GM21825 (cell line): ENCODE data around the gene RIPK3.

Experiments
- ATAC-seq: cut with Tn5 transposase; IDR thresholded peaks from one replicate; pipeline ENCODE4 v1.9.1; 2021; ENCODE audit warnings: mild to moderate bottlenecking, moderate library complexity; ENCODE audit not compliant: unreplicated experiment

RIPK3 gene

DNA sequence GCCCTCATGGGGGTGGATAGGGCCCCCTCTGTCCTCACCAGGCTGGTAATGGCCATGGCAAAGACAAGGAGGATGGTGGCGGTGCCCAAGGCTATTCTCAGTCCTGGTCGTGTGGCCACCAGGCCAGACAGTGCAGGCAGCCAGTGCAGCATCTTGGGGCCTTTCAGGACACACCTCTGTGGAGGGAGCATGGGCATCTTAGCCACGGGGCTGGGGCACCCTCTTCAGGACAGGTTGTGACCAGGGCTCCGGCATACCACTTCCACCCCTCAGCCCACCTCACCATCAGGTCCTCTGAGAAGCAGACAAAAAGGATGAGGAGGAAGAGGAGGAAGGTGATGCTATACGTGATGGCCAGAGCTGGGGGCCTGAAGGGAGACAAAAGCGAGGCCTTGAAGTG, 15.8 kb downstream of the RIPK3 start:
- ATAC-seq = no peak

DNA sequence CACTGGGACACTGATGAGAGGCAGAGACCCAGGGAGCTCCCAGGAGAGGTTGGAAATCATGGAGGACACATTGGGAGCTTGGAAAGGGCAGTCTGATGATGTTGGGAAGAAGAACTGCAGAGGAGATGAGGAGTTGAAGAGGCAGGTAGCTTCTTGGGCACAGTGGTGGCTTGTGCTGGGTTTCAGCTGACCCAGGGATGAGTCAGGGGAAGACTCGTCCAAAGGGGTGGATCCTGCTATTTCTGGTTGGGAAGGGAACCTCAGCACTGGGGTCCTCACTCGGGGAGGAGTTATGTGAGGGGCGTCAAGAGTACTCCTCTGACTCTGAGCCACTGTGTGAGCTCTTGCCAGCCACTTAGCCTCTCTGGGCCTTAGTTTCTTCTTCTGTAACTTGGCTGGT, 16.4 kb downstream of the RIPK3 start:
- no peak for ATAC-seq

DNA sequence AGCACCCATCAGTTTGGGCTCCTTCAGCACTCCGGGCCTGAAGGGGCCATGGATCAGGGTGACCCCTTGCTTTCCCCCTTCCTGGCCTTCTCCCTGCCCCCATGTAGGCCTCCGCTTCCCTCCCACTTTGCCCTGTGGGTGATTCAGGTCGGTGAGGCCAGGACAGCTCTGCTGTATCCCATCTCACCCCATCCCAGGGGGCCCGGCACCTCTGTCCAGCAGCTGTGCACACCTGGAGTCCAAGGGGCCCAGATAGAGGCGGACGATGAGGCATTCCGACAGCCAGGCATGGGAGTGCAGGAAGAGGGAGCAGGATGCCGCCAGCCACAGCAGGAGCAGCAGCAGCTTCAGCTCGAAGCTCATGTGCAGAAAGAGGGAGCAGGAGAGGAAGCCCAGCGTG, 17.1 kb downstream of the RIPK3 start:
- ATAC-seq = no peak

DNA sequence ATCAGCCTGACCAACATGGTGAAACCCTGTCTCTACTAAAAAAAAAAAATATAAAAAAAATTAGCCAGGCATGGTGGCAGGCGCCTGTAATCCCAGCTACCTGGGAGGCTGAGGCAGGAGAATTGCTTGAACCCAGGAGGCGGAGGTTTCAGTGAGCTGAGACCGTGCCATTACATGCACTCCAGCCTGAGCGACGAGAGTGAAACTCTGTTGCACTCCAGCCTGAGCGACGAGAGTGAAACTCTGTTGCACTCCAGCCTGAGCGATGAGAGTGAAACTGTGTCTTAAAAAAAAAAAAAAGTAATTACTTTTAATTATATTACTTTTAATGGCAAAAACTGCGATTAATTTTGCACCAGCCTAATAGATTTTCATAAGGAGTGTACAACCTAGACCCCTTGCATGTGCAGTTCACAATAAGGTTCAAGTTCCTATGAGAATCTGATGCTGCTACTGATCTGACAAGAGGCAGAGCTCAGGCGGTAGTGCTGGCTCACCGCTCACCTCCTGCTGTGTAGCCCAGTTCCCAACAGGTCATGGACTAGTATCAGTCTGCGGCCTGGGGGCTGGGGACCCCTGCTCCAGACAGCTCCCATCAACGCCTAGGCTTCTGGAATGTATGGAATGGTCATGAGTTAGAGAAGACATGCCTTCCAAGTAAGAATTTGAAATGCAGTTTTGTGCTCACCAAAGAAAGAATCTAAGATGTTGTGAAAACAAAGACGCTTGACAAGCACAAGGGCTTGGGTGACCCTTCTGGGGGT, 18.4 kb downstream of the RIPK3 start:
- no peak for ATAC-seq

- no peak for ATAC-seq
These were observed 22.5 kb downstream of the RIPK3 start for GRCh38 chr14:24317141-24317928.

- ATAC-seq = no peak
These were observed 23.2 kb downstream of the RIPK3 start for GRCh38 chr14:24316597-24316950.

- ATAC-seq = no peak
These were observed 23.8 kb downstream of the RIPK3 start for GRCh38 chr14:24315807-24316596.

- no peak for ATAC-seq
These were observed 24.5 kb downstream of the RIPK3 start for GRCh38 chr14:24315243-24315806.

DNA sequence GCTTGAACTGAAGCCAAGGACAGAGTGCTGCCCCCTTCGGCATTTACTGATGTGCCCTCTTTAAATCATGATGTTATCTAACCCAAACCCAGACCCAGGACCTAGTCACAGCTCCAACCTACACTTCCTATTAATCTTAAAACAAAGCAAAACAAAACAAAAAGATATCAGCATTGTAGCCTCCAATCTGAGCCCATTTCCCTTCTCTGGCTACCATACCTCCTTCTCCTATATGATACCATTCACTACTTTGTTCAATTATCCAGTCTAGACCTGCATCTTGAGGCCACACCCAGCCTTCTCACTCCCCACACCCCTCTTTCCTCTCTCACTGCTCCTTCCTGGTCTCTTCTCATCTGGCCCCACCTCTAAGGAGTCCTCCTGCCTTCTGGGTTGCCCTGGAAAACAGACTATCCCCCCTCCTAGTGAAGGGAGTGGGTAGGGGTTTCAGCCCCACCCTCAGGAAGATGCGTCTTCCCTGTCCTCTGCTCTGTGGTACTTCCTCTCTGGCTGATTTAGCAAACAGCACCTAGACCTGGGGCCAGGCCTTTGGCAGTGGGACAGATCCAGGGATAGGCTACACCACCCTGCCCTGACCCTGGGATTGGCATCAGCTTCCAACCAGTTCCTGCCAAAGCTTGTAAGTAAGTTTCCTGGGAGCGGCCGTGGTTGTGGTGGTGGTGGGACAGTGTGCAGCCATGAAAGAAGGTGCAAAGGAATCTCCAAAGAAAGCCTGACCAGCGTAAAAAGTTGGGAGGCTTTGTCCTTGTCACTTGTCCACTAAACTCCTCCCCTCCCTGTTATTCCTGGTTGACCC, 25.2 kb downstream of the RIPK3 start:
- ATAC-seq = no peak

DNA sequence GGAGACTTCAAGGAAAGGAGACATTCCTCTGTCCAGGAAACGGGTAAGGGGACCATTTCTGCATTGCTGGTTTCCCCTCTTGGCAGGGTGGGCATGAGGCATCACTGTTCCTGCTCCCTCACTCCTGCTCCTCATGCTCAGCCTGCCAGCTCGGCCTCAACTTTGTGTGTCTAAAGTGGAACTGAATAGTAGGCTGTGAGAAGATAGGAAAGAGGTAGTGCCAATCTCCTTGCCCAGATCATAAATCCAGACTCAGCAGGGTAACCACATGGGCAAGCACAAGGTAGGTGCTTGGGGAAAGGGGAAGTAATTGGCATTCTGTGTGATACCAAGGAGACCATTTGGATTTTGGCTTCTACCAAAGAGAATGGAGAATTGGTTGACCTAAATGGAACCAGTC, 25.9 kb downstream of the RIPK3 start:
- ATAC-seq = no peak

- no peak for ATAC-seq
These were observed 26.9 kb downstream of the RIPK3 start for GRCh38 chr14:24312736-24313507.

GRCh38 chr14:24311837-24312615, 27.8 kb downstream of the RIPK3 start:
- no peak for ATAC-seq

- peak; percentile 66 for ATAC-seq
These were observed 28.9 kb downstream of the RIPK3 start, which contains the start of gene LTB4R for GRCh38 chr14:24310646-24311604. TSS of gene LTB4R (plus strand) at chr14:24311502. CDS start at chr14:24315652, 4,150 bp downstream.

- ATAC-seq = no peak
These were observed 29.5 kb downstream of the RIPK3 start for GRCh38 chr14:24310265-24310645.

DNA sequence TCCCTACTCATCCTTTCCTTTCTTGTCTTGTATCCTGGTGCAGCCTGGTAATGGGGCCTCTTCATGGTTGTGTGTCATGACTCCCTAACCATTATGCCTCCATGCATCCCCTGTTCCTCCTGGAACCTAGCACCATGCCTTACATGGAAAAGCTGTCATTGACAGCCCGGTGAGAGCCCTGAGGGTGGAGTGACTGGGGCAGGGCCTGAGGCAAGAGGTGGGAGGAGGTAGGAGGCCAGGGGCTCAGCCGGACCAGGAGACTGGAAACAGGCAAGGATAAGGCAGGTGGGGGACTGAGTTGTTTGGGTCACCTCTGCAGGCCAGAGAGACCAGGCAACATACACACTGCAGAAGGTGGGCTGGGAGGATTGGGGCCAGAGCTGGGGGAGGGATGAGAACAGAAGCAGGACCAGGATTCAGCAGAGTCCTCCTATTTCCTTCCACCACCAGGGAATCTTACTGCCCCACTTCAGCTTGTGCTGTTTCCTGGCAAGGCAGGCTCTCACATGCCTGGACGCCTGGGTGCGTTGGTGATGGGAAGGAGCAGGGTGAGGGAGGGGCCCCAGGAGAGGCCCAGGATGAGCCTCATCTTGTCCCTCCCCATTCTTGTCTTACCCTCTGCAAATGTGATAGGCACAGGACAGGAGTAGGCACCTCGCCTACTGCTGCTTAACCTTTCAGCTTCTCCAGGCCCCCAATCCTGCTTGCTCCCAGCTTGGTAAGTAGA, 30.1 kb downstream of the RIPK3 start, which contains the start of gene LTB4R2:
TSS of gene LTB4R2 (plus strand) at position 603 of the 727 bp plus-strand sequence. CDS start 525 bp downstream, outside the sequence.
- no peak for ATAC-seq

GRCh38 chr14:24308342-24309124, 31.3 kb downstream of the RIPK3 start:
- ATAC-seq = no peak
